GM11168 (cell line): ENCODE data around the gene USP4.
"Not testable (repeated sequence)": the region's sequence is repeated elsewhere in the genome, so short reads cannot be mapped to it uniquely, and the experiment has no call there.

Experiments used
- in situ Hi-C: fragments of 300-500 bp; cut with MboI; formaldehyde crosslinking; loops from one replicate; pipeline ENCODE4 v1.12.0; 2022; ENCODE audit warnings: low sequenced_read_pairs; ENCODE audit not compliant: unreplicated experiment

Gene USP4

GRCh38 chr3:49351521-49352011 is 11.7 kb upstream of the USP4 start:
- in situ Hi-C loops: no loop called here

GRCh38 chr3:49349348-49350114 is 9.7 kb upstream of the USP4 start:
- in situ Hi-C loops: no loop called here

- in situ Hi-C loops: not testable (repeated sequence)
These were observed 8.5 kb upstream of the USP4 start for GRCh38 chr3:49348361-49348760.

GRCh38 chr3:49346797-49347251 is 7.0 kb upstream of the USP4 start:
- in situ Hi-C loops: no loop called here

- in situ Hi-C loops: loop anchor here (5.0 kb wide), 1 partner anchor 104 kb away; no protein-coding TSS in a partner anchor
These were observed 3.3 kb upstream of the USP4 start for GRCh38 chr3:49343163-49343562.

- in situ Hi-C loops: loop anchor here (5.0 kb wide), 1 partner anchor 105 kb away; no protein-coding TSS in a partner anchor
These were observed 2.1 kb upstream of the USP4 start for GRCh38 chr3:49341996-49342395.

GRCh38 chr3:49339581-49339940 is 292 bp downstream of the USP4 start:
- in situ Hi-C loops: no loop called here

- in situ Hi-C loops: no loop called here
These were observed 5.8 kb downstream of the USP4 start for GRCh38 chr3:49333916-49334633.

GRCh38 chr3:49333091-49333490 is 6.8 kb downstream of the USP4 start:
- in situ Hi-C loops: no loop called here

- in situ Hi-C loops: loop anchor here (10.0 kb wide), 1 partner anchor 126 kb away; no protein-coding TSS in a partner anchor
These were observed 10.7 kb downstream of the USP4 start for GRCh38 chr3:49329186-49329585.

GRCh38 chr3:49328350-49328749 is 11.5 kb downstream of the USP4 start:
- in situ Hi-C loops: loop anchor here (10.0 kb wide), 1 partner anchor 126 kb away; no protein-coding TSS in a partner anchor

GRCh38 chr3:49327485-49327884 is 12.4 kb downstream of the USP4 start:
- in situ Hi-C loops: loop anchor here (10.0 kb wide), 1 partner anchor 127 kb away; no protein-coding TSS in a partner anchor

- in situ Hi-C loops: loop anchor here (10.0 kb wide), 1 partner anchor 130 kb away; no protein-coding TSS in a partner anchor
These were observed 15.1 kb downstream of the USP4 start for GRCh38 chr3:49324768-49325167.

GRCh38 chr3:49316696-49317457 is 23.0 kb downstream of the USP4 start:
- in situ Hi-C loops: no loop called here

- in situ Hi-C loops: no loop called here
These were observed 25.8 kb downstream of the USP4 start for GRCh38 chr3:49313896-49314688.

GRCh38 chr3:49311283-49311682 is 28.6 kb downstream of the USP4 start:
- in situ Hi-C loops: no loop called here

GRCh38 chr3:49310677-49311076 is 29.2 kb downstream of the USP4 start:
- in situ Hi-C loops: no loop called here

GRCh38 chr3:49305608-49306007 is 34.2 kb downstream of the USP4 start:
- in situ Hi-C loops: no loop called here

GRCh38 chr3:49302613-49303012 is 37.2 kb downstream of the USP4 start:
- in situ Hi-C loops: no loop called here

- in situ Hi-C loops: no loop called here
These were observed 39.3 kb downstream of the USP4 start for GRCh38 chr3:49300595-49300994.
